AG20443 (cell line): ENCODE data around the gene PLCB2.

Experiments used
- DNase-seq: peaks from one replicate; pipeline ENCODE4 v3.0.0; 2012; ENCODE audit warnings: low spot score, mixed read lengths

PLCB2 gene

GRCh38 chr15:40323953-40324937 lies 16.5 kb upstream of the PLCB2 start:
- DNase-seq, result no peak

- peak; percentile 95 for DNase-seq
Observed at GRCh38 chr15:40323239-40323952, 15.7 kb upstream of the PLCB2 start, which contains the start of gene INAFM2. INAFM2 (plus strand) TSS chr15:40323692; CDS start chr15:40324056, 364 bp downstream.

GRCh38 chr15:40322531-40323238 lies 14.9 kb upstream of the PLCB2 start:
- DNase-seq, result no peak

- peak; percentile 78 for DNase-seq
Observed at GRCh38 chr15:40320931-40321371, 13.2 kb upstream of the PLCB2 start.

- no peak for DNase-seq
Observed at GRCh38 chr15:40320409-40320808, 12.7 kb upstream of the PLCB2 start.

- DNase-seq, result no peak
Observed at GRCh38 chr15:40317580-40317979, 9.8 kb upstream of the PLCB2 start.

GRCh38 chr15:40316931-40317330 lies 9.2 kb upstream of the PLCB2 start:
- no peak for DNase-seq

GRCh38 chr15:40314723-40315276 lies 7.1 kb upstream of the PLCB2 start:
- peak; percentile 80 for DNase-seq

GRCh38 chr15:40313531-40314398 lies 6.0 kb upstream of the PLCB2 start:
- peak; percentile 35 for DNase-seq

GRCh38 chr15:40312370-40313158 lies 4.8 kb upstream of the PLCB2 start:
- no peak for DNase-seq

GRCh38 chr15:40310993-40311392 lies 3.3 kb upstream of the PLCB2 start:
- no peak for DNase-seq

GRCh38 chr15:40310001-40310959 lies 2.5 kb upstream of the PLCB2 start:
- DNase-seq, result peak; percentile 69

GRCh38 chr15:40309344-40309862 lies 1.7 kb upstream of the PLCB2 start:
- no peak for DNase-seq

GRCh38 chr15:40306908-40307307 lies 827 bp downstream of the PLCB2 start:
- DNase-seq, result no peak

GRCh38 chr15:40306371-40306770 lies 1.4 kb downstream of the PLCB2 start:
- no peak for DNase-seq

GRCh38 chr15:40305281-40305680 lies 2.5 kb downstream of the PLCB2 start:
- no peak for DNase-seq

- no peak for DNase-seq
Observed at GRCh38 chr15:40303576-40303975, 4.2 kb downstream of the PLCB2 start.

GRCh38 chr15:40302981-40303380 lies 4.8 kb downstream of the PLCB2 start:
- DNase-seq, result no peak
